IMR-90 (cell line): ENCODE data around the gene TCF3.

Experiments used
- BHLHE40 ChIP-seq: fragments of 150-350 bp; IDR thresholded peaks from 2 replicates; pipeline ENCODE4 v1.6.1; 2016; ENCODE audit warnings: mild to moderate bottlenecking, low read depth, low read length
- CEBPB ChIP-seq: IDR thresholded peaks from 2 replicates; pipeline ENCODE4 v1.6.1; 2012; ENCODE audit warnings: low read depth, low read length, improper control_type of control experiment
- CTCF ChIP-seq: conservative IDR thresholded peaks from 2 replicates; pipeline ENCODE4 v1.5.1; 2012; ENCODE audit warnings: mild to moderate bottlenecking, low read depth, low read length, improper control_type of control experiment
- ELK1 ChIP-seq: fragments of 150-350 bp; IDR thresholded peaks from 2 replicates; pipeline ENCODE4 v1.6.1; 2016; ENCODE audit warnings: low read depth, mild to moderate bottlenecking, low read length, moderate library complexity, borderline replicate concordance
- FOS ChIP-seq: fragments of 150-350 bp; IDR thresholded peaks from 2 replicates; pipeline ENCODE4 v1.6.1; 2016; ENCODE audit warnings: low read depth, low read length
- MAFK ChIP-seq: IDR thresholded peaks from 2 replicates; pipeline ENCODE4 v1.6.1; 2012; ENCODE audit warnings: low read depth, low read length, improper control_type of control experiment
- MXI1 ChIP-seq: IDR thresholded peaks from 2 replicates; pipeline ENCODE4 v1.6.1; 2012; ENCODE audit warnings: low read depth, mild to moderate bottlenecking, low read length, moderate library complexity, borderline replicate concordance
- NFE2L2 ChIP-seq: fragments of 150-350 bp; IDR thresholded peaks from 2 replicates; pipeline ENCODE4 v1.6.1; 2016; ENCODE audit warnings: low read depth, mild to moderate bottlenecking, low read length
- POLR2A ChIP-seq: IDR thresholded peaks from 2 replicates; pipeline ENCODE4 v1.6.1; 2012; ENCODE audit warnings: mild to moderate bottlenecking, low read depth, low read length
- RAD21 ChIP-seq: IDR thresholded peaks from 2 replicates; pipeline ENCODE4 v1.6.1; 2012; ENCODE audit warnings: low read length, improper control_type of control experiment
- RCOR1 ChIP-seq: IDR thresholded peaks from 2 replicates; pipeline ENCODE4 v1.6.1; 2012; ENCODE audit warnings: mild to moderate bottlenecking, low read length, improper control_type of control experiment; ENCODE audit not compliant: insufficient replicate concordance
- RFX5 ChIP-seq: IDR thresholded peaks from 2 replicates; pipeline ENCODE4 v1.8.0; 2012; ENCODE audit warnings: low read depth, mild to moderate bottlenecking, low read length, moderate library complexity
- SMC3 ChIP-seq: fragments of 150-350 bp; IDR thresholded peaks from 2 replicates; pipeline ENCODE4 v1.6.1; 2016; ENCODE audit warnings: low read depth, mild to moderate bottlenecking, antibody characterized with exemption, low read length, moderate library complexity
- USF2 ChIP-seq: fragments of 150-350 bp; IDR thresholded peaks from 2 replicates; pipeline ENCODE4 v1.6.1; 2017; ENCODE audit warnings: mild to moderate bottlenecking, antibody characterized with exemption, low read length, low read depth

- peak; percentile 10; the same call in 1 of the 2 replicates for TF ChIP-seq CTCF
- TF ChIP-seq MAFK = no peak
- no peak for TF ChIP-seq RAD21
- no peak for TF ChIP-seq NFE2L2
- no peak for TF ChIP-seq USF2
- TF ChIP-seq MXI1 = no peak
- TF ChIP-seq RFX5 = no peak
- no peak for TF ChIP-seq RCOR1
- TF ChIP-seq SMC3 = no peak
- TF ChIP-seq POLR2A = no peak
- no peak for TF ChIP-seq CEBPB
- no peak for TF ChIP-seq BHLHE40
- TF ChIP-seq FOS = no peak
- no peak for TF ChIP-seq ELK1
Measured at GRCh38 chr19:1650650-1651567, 1.5 kb downstream of the TCF3 start.
